GM18870 (cell line): ENCODE results near the gene IQGAP2.

Experiments used
- ATAC-seq: cut with Tn5 transposase; IDR thresholded peaks from one replicate; pipeline ENCODE4 v1.9.1; 2021; ENCODE audit warnings: moderate library complexity; ENCODE audit not compliant: unreplicated experiment

The IQGAP2 gene

DNA sequence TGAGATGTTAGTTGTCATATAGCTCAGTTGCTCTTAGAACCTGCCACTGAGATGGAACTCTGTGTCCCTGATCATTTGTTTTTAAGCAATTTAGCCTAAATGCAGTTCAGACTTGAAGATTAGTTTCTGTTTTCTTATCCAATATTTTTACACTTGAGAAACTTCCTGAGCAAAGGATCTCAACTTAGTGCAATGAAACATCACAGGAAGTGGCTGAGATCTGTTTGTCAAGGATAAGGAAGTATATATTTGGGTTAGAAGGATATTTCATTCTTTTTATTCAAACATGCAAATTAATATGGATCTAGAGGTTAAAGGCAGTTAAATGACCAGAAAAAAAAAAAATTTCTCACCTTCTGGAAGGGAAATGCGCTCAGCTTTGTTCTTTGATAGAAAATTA, 293.2 kb downstream of the IQGAP2 start:
- ATAC-seq: no peak

- ATAC-seq: no peak
Observed at GRCh38 chr5:76697670-76698069, 294.6 kb downstream of the IQGAP2 start.

GRCh38 chr5:76700571-76700970, 297.5 kb downstream of the IQGAP2 start:
- ATAC-seq: no peak

DNA sequence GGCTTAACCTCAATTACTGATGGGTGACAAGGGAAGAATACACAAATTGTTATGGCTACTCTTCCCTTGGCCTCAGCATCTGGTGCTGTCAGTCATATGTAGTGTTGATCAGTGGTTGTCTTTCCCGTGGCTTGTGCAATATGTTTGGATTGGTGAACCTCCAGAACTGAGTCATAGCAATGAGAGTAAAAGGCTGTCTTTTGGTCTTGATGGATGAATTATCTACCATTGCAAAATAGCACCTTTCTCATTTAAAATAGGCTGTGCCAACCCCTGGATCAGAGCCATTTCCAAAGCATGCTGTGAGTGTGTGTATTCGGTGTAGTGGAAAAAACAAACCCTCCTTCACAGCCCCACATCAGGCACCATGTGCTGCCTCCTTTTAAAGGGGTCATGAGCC, 298.2 kb downstream of the IQGAP2 start:
- no peak for ATAC-seq

DNA sequence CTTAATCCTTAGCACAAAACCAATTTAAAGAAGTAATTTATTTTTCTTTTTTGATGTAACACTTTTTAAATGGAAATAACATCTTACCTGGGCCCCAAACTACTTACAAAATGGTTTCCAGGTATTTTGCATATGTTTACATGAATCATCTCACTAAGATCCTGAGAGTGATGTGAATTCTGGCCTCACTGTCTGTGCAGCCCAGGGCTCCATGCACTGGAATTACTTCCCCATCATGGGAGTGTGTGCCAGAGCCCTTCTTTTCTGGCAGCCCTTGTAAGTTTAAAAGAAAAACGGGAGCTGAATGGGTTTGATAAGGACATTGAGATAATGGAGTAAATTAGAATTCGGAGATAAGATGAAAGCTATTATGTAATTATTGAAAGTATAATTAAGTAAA, 300.6 kb downstream of the IQGAP2 start:
- no peak for ATAC-seq

DNA sequence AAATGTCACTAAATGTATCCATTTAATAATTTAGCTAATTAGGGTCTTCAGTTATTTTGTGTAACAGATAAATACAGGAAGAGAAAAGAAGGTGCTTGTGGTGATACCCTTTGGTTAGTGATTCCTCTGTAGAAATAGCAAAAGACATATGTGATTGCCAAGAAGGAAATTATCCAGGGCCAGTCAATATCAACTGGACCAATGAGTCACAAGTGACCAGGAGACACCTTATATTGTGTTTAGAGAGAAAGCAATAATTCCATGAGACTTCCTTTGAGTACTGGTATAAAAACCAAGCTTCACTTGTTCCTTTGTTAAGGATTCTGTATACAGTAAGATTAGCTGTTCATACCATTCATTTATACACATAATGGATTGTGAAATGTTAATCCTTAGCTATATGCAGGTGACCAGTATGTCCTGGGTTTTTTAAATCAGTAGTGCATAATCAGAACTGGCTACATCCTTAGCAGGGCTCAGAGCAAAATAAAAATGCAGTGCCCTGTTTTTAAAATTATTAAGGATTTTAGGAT, 301.1 kb downstream of the IQGAP2 start:
- ATAC-seq: no peak

- ATAC-seq: no peak
Observed at GRCh38 chr5:76705574-76705973, 302.5 kb downstream of the IQGAP2 start.

DNA sequence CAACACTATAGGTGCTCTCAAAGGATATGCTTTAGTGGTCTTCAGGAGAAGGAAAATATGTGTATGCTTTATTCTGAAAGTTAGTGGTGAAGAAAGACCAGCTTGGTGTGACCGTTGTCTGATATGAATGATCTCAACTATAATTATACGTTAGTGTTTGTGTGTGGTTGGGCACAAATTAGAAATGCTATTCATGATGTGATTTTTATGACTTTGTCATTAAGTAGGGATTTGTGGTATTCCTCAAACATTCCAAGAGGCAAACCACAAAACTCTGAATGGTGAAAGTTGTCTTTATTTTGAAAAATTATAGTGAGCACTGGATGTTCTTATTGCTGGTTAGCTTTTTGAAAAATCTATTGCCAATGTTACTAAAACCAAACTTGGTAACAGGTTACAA, 306.7 kb downstream of the IQGAP2 start:
- ATAC-seq: no peak

- peak; percentile 52 for ATAC-seq
Observed at GRCh38 chr5:76710991-76711390, 307.9 kb downstream of the IQGAP2 start.

GRCh38 chr5:76714751-76715485, 311.8 kb downstream of the IQGAP2 start:
- no peak for ATAC-seq

DNA sequence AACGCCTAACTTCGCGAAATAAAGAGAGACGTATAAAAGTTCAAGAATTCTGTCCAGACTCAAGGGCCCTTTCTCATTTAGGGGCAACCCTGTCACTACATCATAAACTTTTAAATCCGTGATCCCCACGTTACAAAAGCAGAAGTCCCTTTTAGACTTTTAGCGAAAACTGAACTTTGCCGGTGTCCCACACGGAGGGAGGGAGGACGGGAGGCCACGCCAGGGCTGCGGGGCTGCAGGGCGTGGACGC, 312.3 kb downstream of the IQGAP2 start:
- no peak for ATAC-seq

GRCh38 chr5:76715736-76716455, 312.8 kb downstream of the IQGAP2 start, which contains the start of gene F2R:
Gene F2R (plus strand): TSS chr5:76716126. CDS start chr5:76716308, 182 bp downstream.
- no peak for ATAC-seq

DNA sequence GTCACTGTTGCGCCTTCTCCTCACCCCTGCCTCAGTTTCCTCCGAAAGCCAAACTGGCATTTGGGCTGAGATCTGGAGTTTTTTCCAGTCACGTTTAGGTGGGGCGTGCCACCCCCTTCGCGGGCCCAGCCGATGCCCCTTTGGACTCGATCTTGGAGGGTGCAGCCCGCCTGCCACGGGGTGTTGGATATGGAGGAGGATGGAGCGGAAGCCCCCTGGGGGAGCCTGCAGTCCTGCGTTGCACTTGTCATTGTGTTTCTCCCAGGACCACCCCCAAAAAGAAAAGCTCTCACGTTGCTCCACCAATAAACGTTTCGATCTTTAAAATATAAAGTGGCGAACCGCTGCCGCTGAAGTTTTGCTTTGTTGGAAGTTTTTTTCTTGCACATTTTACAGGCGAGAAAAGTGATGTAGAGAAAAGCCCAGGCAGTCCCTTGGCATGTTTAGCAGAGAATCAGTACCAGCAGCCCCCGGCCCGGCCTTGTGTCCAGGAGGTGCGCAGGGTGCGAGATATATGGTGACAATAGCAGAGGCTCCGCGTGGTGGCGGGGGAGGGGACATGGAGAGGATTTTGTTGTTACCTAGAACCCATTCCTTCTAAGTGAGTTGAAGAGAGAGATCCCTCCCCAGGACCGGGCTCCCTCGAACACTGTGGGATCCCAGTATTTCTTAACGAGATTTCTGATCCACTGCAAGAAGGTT, 313.5 kb downstream of the IQGAP2 start:
- no peak for ATAC-seq

DNA sequence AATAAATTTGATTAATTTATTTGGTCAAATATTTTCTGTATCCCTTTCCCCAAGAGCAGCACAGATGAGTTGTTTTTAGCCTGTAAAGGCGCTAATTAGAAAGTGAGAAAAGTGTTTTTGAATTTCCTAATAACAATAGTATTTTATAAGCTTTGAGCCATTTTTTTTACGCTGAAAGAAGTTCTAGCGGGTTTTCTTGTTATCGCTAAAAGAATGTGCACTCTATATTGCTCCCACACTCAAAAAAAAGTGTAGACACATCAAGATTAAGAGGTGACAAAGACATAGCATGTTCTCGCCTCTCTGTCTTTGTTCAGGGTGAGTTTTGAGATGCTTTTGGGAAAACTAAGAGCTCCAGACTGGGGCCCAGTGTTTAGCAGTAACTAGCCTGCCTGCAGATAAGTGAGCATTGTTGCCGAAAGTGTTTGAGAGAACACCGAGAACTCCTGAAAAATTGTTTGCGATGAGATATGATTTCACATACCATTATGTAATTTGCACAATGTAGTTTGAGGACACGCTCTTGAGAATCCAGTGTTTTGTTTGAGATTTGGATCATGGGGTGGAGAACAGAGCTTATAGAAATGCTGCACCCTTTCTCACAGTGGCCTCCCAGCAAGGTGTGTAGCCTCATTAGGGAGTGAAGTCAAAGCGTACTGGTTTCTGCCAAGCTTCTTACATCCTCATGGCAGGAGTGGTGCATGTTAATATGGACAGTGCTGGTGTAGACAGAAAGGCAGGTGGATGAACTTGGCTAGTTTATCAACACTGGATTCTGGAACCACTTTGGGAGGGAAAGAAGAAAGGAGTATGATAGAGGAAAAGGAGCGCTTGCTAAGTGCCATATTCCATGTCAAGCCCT, 314.4 kb downstream of the IQGAP2 start:
- ATAC-seq: no peak

DNA sequence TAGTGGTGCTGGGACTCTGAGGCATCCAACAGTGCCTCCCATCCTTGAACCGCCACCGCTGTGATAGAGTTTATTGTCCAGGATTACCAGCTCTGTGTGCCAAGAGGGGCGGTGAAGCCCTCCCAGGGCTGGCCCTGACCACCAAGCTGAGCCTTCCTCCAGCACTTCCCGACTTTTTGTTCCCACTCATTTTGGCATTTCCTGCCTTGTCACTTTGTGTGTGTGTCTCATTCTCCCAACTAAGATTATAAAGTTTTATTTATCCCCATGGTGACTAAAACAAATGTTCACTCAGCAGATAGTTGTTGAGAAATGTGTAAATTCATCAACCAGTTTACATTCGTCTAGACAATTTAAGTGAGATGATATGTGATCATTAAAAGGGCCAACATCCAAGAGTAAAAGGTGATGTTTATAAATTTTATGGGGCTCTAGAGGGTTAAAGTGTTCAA, 315.3 kb downstream of the IQGAP2 start:
- ATAC-seq: no peak

- no peak for ATAC-seq
Observed at GRCh38 chr5:76718880-76719279, 315.8 kb downstream of the IQGAP2 start.

- ATAC-seq: peak; percentile 89
Observed at GRCh38 chr5:76720988-76721569, 318.0 kb downstream of the IQGAP2 start.

GRCh38 chr5:76723266-76723665, 320.2 kb downstream of the IQGAP2 start:
- ATAC-seq: no peak

- no peak for ATAC-seq
Observed at GRCh38 chr5:76723906-76724305, 320.8 kb downstream of the IQGAP2 start.

- ATAC-seq: no peak
Observed at GRCh38 chr5:76724871-76725270, 321.8 kb downstream of the IQGAP2 start.
